ENCODE results near the gene SLC22A13.

- no peak for TF ChIP-seq EZH2 (IDR thresholded peaks at IDR 0.05; ENCODE audit: low read length, missing control alignments)
- TF ChIP-seq, protein P1, sequence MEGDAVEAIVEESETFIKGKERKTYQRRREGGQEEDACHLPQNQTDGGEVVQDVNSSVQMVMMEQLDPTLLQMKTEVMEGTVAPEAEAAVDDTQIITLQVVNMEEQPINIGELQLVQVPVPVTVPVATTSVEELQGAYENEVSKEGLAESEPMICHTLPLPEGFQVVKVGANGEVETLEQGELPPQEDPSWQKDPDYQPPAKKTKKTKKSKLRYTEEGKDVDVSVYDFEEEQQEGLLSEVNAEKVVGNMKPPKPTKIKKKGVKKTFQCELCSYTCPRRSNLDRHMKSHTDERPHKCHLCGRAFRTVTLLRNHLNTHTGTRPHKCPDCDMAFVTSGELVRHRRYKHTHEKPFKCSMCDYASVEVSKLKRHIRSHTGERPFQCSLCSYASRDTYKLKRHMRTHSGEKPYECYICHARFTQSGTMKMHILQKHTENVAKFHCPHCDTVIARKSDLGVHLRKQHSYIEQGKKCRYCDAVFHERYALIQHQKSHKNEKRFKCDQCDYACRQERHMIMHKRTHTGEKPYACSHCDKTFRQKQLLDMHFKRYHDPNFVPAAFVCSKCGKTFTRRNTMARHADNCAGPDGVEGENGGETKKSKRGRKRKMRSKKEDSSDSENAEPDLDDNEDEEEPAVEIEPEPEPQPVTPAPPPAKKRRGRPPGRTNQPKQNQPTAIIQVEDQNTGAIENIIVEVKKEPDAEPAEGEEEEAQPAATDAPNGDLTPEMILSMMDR (conservative IDR thresholded peaks at IDR 0.05 in 1 of 2, IDR thresholded peaks at IDR 0.05 in 1 of 2; ENCODE audit: low read depth in 1 of 2, low read length in 2 of 2) = no peak
Measured at GRCh38 chr3:38268522-38268921, 2.9 kb downstream of the SLC22A13 start.
